Keratinocyte (primary cell): ENCODE results near the gene CLDN11. TPM values are rescaled to one million over a fixed set of nuclear protein-coding genes. Genes with fewer than 3 reads are reported as not detected.
A peak's percentile ranks its signal among the peaks of the same experiment; 100 is the strongest.

ENCODE experiments used
- DNase-seq: peaks from one replicate; pipeline ENCODE4 v3.0.0-alpha.2; 2011; ENCODE audit warnings: low read depth, missing footprints, low spot score
- FAIRE-seq: peaks from 2 replicates; lab custom pipeline; 2011; peaks lifted over from hg19 to GRCh38; lab: Jason Lieb, UNC
- H2AFZ ChIP-seq: 2 replicates; pipeline ENCODE4 v1.6.0; 2012; ENCODE audit warnings: low read length, control low read depth, inconsistent platforms; ENCODE audit not compliant: control insufficient read depth
- H3K27ac ChIP-seq: 2 replicates; pipeline ENCODE4 v1.5.1; 2011; ENCODE audit warnings: low read length; ENCODE audit not compliant: control insufficient read depth, insufficient read depth
- H3K27me3 ChIP-seq: 3 replicates; pipeline ENCODE4 v1.6.0; 2011; ENCODE audit warnings: low read length; ENCODE audit not compliant: control insufficient read depth, insufficient read depth; ENCODE audit errors: extremely low read depth
- H3K36me3 ChIP-seq, 2 experiments: 2 replicates in 1 of 2; 3 replicates in 1 of 2; pipeline ENCODE4 v1.5.1; 2011; ENCODE audit warnings: low read length in 2 of 2, mild to moderate bottlenecking in 1 of 2; ENCODE audit not compliant: control insufficient read depth in 2 of 2, insufficient read depth in 2 of 2; ENCODE audit errors: extremely low read depth in 1 of 2
- H3K4me1 ChIP-seq: 3 replicates; pipeline ENCODE4 v1.5.1; 2011; ENCODE audit warnings: low read length; ENCODE audit not compliant: control insufficient read depth, insufficient read depth; ENCODE audit errors: extremely low read depth
- H3K4me2 ChIP-seq: 3 replicates; pipeline ENCODE4 v1.6.0; 2011; ENCODE audit warnings: low read depth, low read length; ENCODE audit not compliant: control insufficient read depth, insufficient read depth; ENCODE audit errors: extremely low read depth
- H3K4me3 ChIP-seq, 3 experiments: fragments of 200-600 bp in 1 of 3; sonication (generic) in 1 of 3; 2 replicates in 2 of 3; 3 replicates in 1 of 3; pipeline ENCODE4 v1.5.1; 2011 to 2016; ENCODE audit warnings: low read length in 3 of 3, mild to moderate bottlenecking in 3 of 3, control low read depth in 2 of 3, inconsistent platforms in 1 of 3, low read depth in 1 of 3, mixed read lengths in 1 of 3, mixed run types in 1 of 3, moderate library complexity in 1 of 3; ENCODE audit not compliant: control insufficient read depth in 2 of 3, insufficient read depth in 2 of 3; ENCODE audit errors: extremely low read depth in 1 of 3
- H3K79me2 ChIP-seq: 2 replicates; pipeline ENCODE4 v1.6.0; 2012; ENCODE audit warnings: low read length; ENCODE audit not compliant: control insufficient read depth, insufficient read depth
- H3K9ac ChIP-seq: 3 replicates; pipeline ENCODE4 v1.6.0; 2011; ENCODE audit warnings: low read length; ENCODE audit not compliant: control insufficient read depth, insufficient read depth; ENCODE audit errors: extremely low read depth
- H3K9me1 ChIP-seq: 3 replicates; pipeline ENCODE4 v1.6.0; 2011; ENCODE audit warnings: low read length; ENCODE audit not compliant: control insufficient read depth, insufficient read depth; ENCODE audit errors: extremely low read depth
- H3K9me3 ChIP-seq: 2 replicates; pipeline ENCODE4 v1.5.1; 2012; ENCODE audit warnings: low read depth, low read length; ENCODE audit not compliant: control insufficient read depth
- H4K20me1 ChIP-seq: 3 replicates; pipeline ENCODE4 v1.6.0; 2011; ENCODE audit warnings: low read length; ENCODE audit not compliant: control insufficient read depth, insufficient read depth; ENCODE audit errors: extremely low read depth
- EZH2 ChIP-seq: IDR thresholded peaks from one replicate; pipeline ENCODE4 v1.6.1; 2012; ENCODE audit warnings: inconsistent platforms, mild to moderate bottlenecking, low read length, moderate library complexity
- dilution Hi-C: fragments of 300-500 bp; cut with MboI; formaldehyde crosslinking; loops from one replicate; pipeline ENCODE4 v1.7.0; 2020; ENCODE audit warnings: low sequenced_read_pairs; ENCODE audit not compliant: extremely low pct_ligation_motif_present
- polyA minus RNA-seq, 3 experiments: library from RNA; depleted of rRNA, polyadenylated mRNA; stranded (reverse); fragments of >200 nt; gene quantifications; 1 replicate in 1 of 3; 2 replicates in 1 of 3; 3 replicates in 1 of 3; pipeline ENCODE4 v1.2.3, GENCODE V29; 2011
- polyA plus RNA-seq, 5 experiments: library from polyadenylated mRNA; depleted of rRNA in 3 of 5; stranded (reverse) in 3 of 5; stranded (forward) in 1 of 5; unstranded in 1 of 5; fragments of >200 nt; gene quantifications; 1 replicate in 1 of 5; 2 replicates in 3 of 5; 3 replicates in 1 of 5; pipeline versions ENCODE4 v1.2.1 to v1.2.3, GENCODE V29; 2011 to 2012; ENCODE audit warnings: missing spikeins in 2 of 5, low read depth in 1 of 5, low replicate concordance in 1 of 5
- TF ChIP-seq, protein P1 (sequence below), 3 experiments: IDR thresholded peaks in 1 of 3; conservative IDR thresholded peaks in 1 of 3; optimal IDR thresholded peaks in 1 of 3; 2 replicates in 2 of 3; 3 replicates in 1 of 3; pipeline versions ENCODE3 to v1.5.1; 2011; ENCODE audit warnings: low read length in 3 of 3, mild to moderate bottlenecking in 3 of 3, moderate library complexity in 2 of 3, control low read depth in 1 of 3, inconsistent platforms in 1 of 3; ENCODE audit not compliant: insufficient read depth in 2 of 3; ENCODE audit errors: extremely low read depth in 1 of 3

The CLDN11 gene
- polyA plus RNA-seq, result 0.12 to 0.23 TPM (median 0.14 TPM) in 3 replicates
- not detected for polyA plus RNA-seq (2011; ENCODE audit: low read depth)
- polyA plus RNA-seq (2011; cell fraction: cytosol; rRNA removed), result 0.08 and 0.12 TPM in 2 replicates
- 0.23 and 0.40 TPM in 2 replicates for polyA plus RNA-seq (2011; cell fraction: nucleus; rRNA removed)
- polyA plus RNA-seq (2012; ENCODE audit: low replicate concordance), result 0.10 and 0.28 TPM in 2 replicates
- polyA minus RNA-seq, result 0.16 to 2.6 TPM in 2 of 3 replicates, not detected in the other
- polyA minus RNA-seq (2011; cell fraction: cytosol; rRNA and poly(A)+ RNA removed), result not detected
- not detected in 2 replicates for polyA minus RNA-seq (2011; cell fraction: nucleus; rRNA and poly(A)+ RNA removed)

DNA sequence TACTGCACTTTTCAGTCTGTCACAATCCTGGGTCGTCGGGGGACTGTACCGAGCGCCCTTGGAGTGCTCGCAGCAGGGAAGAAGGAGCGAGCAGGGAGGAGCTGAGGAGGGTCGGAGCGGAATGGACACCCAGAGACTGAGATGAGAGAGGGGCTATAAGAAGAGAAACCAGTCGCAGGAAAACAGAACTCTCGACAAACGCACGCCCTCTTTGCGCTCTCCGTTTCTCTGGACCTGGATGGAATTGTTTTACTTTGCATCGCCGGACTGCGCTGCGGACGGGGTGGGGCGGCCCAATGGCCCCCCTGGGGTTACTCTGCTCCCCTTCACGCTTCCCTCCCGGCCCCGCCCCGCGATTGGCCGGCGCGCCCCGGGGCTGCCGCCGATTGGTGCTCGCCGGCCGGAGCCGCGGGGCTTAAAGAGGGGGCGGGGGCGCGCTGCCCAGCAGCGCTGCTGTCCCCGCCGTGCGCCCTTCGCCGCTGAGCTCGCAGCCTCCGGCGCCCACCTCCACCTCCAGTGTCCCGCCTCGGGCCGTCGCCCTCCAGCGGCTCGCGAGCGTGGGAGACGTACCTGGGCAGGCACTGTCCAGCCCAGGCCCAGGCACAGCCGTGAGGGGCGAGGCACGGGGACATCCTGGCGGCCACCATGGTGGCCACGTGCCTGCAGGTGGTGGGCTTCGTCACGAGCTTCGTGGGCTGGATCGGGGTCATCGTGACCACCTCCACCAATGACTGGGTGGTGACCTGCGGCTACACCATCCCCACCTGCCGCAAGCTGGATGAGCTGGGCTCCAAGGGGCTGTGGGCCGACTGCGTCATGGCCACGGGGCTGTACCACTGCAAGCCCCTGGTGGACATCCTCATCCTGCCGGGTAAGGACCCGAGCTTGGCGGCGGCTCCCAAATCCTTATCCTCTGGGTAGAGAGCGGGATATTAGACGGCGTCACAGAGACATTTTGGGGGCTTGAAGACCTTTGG is at the start of gene CLDN11:
CLDN11 (plus strand) TSS at position 447 of the 977 bp plus-strand sequence; CDS start at position 646, 199 bp downstream.
- H3K4me1 ChIP-seq, result peaks cover 8% of the 10 kb centered on the region
- peak within 1 kb of the TSS; percentile 65 for H3K4me2 ChIP-seq

DNA sequence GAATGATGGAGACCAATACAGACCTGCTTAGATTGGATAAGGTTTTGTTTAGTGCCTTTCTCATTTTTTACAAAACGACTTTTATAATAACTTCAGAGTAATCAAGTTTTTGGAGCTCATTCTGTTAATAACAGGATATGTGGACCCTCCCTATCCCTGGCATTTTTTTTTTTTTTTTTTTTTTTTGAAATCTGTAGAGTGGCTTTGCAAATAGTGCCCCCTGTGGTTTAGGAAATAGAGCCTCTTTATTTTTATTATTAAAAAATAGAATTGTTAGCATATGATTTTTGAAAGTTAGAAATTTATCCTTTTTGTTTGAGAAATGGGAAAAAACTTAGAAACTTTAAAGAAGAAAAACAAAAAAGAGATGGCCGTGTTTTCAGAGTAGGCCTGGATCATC is 49.7 kb upstream of the CLDN11 start:
- TF ChIP-seq EZH2, result no peak
- TF ChIP-seq, protein P1, sequence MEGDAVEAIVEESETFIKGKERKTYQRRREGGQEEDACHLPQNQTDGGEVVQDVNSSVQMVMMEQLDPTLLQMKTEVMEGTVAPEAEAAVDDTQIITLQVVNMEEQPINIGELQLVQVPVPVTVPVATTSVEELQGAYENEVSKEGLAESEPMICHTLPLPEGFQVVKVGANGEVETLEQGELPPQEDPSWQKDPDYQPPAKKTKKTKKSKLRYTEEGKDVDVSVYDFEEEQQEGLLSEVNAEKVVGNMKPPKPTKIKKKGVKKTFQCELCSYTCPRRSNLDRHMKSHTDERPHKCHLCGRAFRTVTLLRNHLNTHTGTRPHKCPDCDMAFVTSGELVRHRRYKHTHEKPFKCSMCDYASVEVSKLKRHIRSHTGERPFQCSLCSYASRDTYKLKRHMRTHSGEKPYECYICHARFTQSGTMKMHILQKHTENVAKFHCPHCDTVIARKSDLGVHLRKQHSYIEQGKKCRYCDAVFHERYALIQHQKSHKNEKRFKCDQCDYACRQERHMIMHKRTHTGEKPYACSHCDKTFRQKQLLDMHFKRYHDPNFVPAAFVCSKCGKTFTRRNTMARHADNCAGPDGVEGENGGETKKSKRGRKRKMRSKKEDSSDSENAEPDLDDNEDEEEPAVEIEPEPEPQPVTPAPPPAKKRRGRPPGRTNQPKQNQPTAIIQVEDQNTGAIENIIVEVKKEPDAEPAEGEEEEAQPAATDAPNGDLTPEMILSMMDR (optimal IDR thresholded peaks at IDR 0.05 in 1 of 3, IDR thresholded peaks at IDR 0.05 in 1 of 3, conservative IDR thresholded peaks at IDR 0.05 in 1 of 3; ENCODE audit: extremely low read depth in 1 of 3, insufficient read depth in 2 of 3, low read length in 3 of 3), result peak in 1 of 3 experiments; percentile 15
- no peaks in the 10 kb centered on the region for H3K4me1 ChIP-seq
- H3K4me3 ChIP-seq, result no peak overlapping the region
- FAIRE-seq (no peak), DNase-seq (no peak)
- H3K9me3 ChIP-seq, result no peaks in the 10 kb centered on the region
- peaks cover 0 to 2% of the 10 kb centered on the region in 2 experiments for H3K36me3 ChIP-seq
- H3K9ac ChIP-seq, result no peak overlapping the region
- H2AFZ ChIP-seq, result no peak overlapping the region
- dilution Hi-C loops, result no loop called here
- no peaks in the 10 kb centered on the region for H3K9me1 ChIP-seq
- no peak overlapping the region for H3K4me2 ChIP-seq
- no peak overlapping the region for H3K27ac ChIP-seq
- H3K27me3 ChIP-seq, result no peaks in the 10 kb centered on the region
- H3K79me2 ChIP-seq, result peaks cover 60% of the 10 kb centered on the region
- no peaks in the 10 kb centered on the region for H4K20me1 ChIP-seq

More for the DNA sequence above, at the start of gene CLDN11:
- TF ChIP-seq, protein P1 (optimal IDR thresholded peaks at IDR 0.05 in 1 of 3, IDR thresholded peaks at IDR 0.05 in 1 of 3, conservative IDR thresholded peaks at IDR 0.05 in 1 of 3; ENCODE audit: extremely low read depth in 1 of 3, insufficient read depth in 2 of 3, low read length in 3 of 3), result no peak
- TF ChIP-seq EZH2, result no peak
- Histone ChIP-seq H3K9me3 (no peaks in the 10 kb centered on the region), H3K9me1 (no peaks in the 10 kb centered on the region), H3K27me3 (peaks cover 24% of the 10 kb centered on the region), H3K9ac (no peak within 1 kb of the TSS), H4K20me1 (no peaks in the 10 kb centered on the region), H3K79me2 (no peaks in the 10 kb centered on the region), H2AFZ (peak within 1 kb of the TSS; percentile 22), H3K27ac (no peak within 1 kb of the TSS), H3K4me3 (peak within 1 kb of the TSS in 2 of 3 experiments; percentile 10 to 55), H3K36me3 (no peaks in the 10 kb centered on the region)
- FAIRE-seq (no peak), DNase-seq (no peak)
- dilution Hi-C loops, result no loop called here
